HG03159 (cell line): ENCODE measurements around the gene CAMKMT.

ENCODE experiments used
- ATAC-seq: cut with Tn5 transposase; IDR thresholded peaks from one replicate; pipeline ENCODE4 v1.9.1; 2021; ENCODE audit warnings: mild to moderate bottlenecking, moderate library complexity; ENCODE audit not compliant: unreplicated experiment

CAMKMT gene

DNA sequence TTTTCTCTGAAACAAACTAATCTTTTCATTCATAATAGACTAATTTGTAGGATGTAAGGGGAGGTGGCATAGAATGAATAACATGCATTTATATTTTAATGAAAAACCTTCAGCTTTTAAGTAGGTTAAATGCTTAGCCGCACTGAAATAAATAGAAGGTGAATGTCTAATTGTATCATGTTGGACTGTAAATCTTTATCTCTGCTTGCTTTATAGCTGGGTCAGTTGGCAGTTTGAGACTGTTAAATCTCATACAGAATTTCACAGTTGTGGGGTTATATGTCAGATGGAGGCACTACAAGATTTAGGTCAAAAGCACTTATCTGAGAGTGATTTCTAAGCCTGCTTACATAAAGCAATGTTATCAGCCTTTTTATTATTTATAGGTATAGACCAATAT is 405.0 kb downstream of the CAMKMT start:
- no peak for ATAC-seq

DNA sequence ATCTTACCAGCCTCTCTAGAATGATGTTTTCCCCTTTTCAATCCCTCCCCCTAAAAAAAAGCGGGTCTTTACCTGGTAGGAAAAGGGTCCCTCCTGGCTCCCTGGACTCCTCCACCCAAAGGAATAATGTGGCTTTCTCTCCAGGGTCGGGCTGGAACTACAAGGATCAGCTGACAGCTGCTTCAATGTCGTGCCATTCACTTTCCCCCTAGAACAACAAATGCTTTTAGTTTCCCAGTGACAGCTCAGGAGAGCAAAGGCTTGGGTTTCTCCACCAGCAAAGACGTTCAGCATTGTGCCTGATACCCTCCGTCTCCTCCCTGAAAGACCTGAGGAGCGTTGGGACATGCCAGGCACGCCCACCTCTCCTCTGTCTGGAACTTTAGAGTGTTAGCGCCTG is 405.9 kb downstream of the CAMKMT start:
- ATAC-seq, result no peak

DNA sequence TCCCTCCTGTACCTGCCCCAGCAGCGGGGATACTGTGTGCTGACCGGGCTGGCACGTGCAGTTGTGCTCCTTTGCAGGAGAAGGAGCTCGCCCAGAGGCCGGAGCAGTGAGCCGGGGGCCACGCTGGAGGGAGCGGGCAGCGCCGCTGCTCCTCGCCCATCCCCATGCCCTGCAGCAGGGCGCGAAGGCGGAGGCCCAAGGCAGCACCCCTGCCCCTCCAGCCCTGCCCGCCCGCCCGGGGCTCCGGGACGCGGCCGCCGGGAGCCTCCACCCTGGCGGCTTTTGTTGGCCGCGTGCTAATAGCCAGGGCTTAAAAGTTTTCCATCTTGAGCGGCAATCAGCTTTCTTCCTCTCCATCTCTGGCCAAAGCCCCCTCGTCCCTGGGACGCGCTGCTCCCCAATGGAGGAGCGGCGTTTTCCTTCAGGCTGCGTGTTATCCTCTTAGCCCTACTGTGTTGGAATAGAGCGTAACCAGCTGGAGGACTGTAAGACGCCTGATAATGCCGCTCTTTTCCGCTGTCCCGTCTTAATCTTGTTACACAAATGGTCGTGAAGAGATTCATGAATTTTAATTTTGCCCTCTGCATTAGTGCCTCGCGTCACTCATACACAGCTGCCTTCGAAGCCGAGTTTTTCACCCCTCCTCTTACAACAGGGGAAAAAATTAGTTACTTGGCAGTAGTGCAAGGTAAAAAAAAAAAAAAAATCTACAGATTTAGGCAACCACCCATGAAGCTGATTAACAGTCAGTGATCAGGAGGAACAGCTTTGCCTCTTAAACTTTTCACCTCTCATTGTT is 406.9 kb downstream of the CAMKMT start:
- no peak for ATAC-seq

DNA sequence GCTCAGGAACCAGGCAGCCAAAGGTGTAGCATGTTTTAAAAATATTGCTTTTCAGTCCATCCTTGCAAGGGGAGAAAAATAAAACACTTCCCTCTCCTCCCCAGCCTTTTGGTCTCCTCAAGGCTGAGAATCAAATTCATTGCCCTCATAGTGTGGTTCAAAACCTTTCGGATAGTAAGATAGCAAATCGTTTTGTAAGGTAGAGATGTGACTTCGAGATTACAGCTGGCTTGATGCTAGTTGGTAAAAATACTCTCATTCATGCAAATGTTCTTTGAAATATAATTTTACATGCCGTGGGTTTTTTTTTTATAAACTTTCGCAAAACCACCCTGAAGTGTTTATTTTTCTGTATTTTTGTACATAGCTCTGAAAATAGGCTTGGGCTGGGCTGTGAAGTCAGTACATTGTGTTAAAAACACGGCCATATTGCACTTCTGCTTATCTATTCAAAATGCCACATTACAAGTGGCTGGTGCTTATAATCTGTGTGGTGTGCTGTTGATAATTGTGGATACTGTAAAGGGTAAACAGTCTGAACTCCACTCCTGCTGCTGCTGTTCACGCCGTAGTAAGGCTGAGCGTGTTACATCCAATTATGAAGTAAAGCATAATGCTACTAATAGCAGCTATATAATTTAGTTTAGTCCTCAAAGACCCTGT is 407.7 kb downstream of the CAMKMT start:
- ATAC-seq, result no peak

DNA sequence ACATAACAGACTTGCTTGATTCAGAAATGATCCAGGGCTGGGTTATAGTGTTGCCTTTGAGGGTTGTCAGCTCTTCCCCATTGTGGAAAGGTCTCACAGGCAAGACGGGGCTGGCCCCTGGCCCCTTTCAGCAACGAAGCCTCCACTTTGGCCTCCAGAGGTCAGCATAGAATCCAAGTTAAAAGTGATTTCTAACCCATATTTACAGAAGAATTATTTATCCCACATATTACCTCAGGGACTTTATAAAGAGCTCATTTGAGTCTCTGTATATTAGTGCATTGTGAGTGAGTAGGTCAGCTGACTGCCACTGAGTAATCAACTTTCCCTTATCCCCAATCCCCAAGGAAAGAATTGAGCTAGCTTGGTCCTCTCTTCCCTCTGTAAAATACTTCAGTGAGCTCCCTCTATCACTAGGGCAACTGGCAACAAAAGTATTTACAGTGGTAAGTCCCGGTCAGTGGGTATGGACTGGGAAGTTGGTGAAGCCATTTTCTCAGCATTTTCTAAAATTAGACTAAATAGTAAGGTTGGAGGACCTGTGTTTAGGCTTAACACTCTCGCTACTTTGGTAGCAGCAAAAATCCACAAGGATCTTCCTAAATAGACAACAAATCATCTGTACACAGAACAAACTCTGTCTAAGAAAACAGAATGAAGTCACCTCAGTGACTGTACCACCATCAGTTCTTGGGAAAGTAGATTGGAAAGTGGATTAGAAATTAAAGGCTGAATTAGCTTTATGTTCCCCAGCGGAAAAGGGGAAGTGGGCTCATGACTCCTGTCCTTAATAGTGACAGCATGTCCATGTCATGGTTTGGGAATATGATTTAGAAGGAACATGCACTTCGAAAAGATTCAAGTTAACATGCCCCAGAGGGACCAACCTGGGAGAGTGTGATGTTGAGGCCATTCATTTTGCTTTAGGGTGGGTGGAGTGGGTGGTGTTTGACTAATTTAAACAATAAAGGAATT is 408.8 kb downstream of the CAMKMT start:
- ATAC-seq, result no peak

DNA sequence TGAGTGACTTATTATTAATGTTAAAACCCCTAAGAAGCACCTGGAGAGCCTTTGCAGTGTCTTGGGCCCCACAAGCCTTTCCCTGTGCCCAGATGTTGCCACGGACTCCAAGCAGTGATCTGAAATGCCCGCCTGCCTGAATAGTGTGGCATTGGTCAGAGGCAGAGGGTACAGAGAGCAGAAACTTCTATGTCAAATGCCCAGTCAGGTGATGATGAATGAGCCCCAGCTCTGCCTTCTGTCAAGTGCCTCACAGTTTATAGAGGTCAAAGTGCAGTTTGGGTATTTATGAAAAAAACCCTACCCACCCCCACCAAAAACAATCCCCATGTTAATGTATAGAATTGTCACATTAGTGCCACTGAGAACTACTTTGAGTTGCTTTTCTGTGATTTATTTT is 409.8 kb downstream of the CAMKMT start:
- ATAC-seq, result no peak

DNA sequence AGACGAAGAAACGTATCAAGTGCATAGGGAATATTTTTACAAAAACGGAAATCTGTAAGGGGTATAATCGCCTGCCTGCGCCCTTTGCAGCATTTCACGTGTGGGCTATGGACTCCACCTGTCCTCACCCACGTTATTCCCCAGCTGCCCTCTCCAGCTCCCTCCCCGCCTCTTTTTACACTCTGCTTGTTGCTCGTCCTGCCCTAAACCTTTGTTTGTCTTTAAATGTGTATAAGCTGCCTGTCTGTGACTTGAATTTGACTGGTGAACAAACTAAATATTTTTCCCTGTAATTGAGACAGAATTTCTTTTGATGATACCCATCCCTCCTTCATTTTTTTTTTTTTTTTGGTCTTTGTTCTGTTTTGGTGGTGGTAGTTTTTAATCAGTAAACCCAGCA is 410.4 kb downstream of the CAMKMT start:
- no peak for ATAC-seq

DNA sequence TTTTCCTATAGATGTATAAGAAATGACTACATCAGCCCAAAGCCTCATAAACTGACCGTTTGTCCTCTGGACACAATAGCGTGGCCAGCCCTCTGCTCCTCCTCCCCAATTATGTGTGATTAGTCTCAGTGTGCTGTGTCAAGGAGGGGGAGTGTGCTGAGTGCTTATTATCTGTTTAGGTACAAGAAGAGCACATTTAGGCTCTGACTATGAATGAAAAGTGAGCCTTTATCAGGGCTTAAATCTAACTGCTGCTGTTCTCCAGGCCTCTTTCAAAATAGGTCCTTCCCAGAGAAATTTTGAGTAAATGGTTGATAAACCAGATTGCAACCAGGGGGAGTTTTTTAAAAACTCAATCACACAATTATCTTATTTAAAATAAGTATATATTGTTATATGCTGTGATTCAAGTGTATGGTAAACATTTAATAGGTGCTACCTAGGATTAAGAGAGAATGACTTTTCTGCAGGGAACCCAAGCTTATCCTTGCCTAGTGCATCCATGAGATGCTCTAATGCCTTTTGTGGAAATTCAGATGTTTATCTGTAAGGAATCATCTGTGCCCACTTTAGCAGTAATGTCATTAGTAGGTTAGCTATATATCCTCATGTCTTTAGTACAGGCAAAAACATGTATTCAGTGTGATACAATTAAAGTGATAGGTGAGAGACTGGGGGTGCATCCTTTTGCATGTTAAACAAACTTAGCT is 411.1 kb downstream of the CAMKMT start:
- ATAC-seq, result no peak

DNA sequence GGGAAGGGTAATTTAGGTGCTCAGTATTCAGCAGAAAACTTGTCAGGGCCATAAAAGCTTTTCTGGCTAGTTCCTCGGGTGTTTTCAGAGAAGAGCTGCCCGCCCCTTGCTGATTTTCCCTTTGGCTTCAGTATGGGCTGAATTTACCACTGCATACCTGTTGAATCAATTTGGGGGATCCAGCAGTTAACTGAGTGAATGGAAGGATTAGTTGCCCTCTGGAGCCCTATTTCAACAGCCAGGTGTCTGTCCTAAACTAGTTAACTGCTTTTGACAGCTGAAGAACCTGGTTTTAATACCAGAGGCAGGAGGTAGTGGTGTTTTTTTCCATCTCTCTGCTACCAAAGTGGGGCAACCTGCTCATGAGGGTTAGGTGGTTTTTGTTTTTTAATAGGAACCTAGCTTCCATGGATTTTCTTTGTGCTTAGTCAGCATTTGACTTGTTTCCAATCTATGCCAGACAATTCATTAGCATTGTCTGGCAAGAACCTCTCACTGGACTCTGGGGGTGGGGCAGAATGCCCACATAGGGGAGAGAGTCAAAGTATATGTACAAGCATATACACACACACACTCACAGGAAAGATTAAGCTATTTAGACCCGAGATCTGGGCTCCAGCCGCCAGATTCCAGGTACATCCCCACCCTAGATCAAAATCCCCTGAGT is 413.2 kb downstream of the CAMKMT start:
- ATAC-seq, result no peak

DNA sequence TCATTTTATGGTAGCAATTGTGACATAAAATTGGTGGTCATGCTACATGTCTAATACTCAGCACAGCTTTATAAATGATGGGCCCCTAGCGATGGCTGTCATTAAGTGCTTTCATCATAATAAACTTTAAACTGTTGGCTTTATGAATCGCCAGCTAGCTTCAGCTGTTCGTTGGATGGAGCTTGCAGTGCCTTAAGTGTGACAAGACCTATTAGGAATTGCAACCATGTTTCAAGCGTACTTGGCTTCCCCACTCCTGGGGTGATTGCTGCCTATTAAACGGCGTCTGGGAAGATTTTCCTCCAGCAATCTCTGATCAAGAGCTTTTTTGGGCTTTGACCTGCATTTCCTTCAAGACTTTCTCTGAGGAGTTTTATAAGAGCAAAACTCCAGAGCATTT is 415.3 kb downstream of the CAMKMT start:
- ATAC-seq, result no peak

DNA sequence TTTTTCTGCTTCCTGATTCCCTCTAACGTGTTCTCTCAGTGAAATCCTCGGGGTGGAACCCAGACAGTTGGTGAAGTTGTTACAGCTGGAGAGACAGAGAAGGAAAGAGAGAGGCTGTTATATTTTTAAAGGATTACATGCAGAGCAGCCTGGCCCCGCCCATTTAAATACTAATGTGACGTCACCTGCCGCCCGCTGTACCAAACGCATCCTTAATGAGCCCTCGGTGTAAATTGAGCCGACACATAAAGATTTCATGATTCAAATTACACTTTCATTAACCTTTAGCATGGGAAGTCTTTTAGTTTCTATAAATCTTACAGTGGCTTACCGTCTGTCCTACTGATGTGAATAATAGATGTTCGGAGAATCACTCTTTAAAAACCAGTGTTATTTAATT is 415.8 kb downstream of the CAMKMT start:
- ATAC-seq, result no peak

DNA sequence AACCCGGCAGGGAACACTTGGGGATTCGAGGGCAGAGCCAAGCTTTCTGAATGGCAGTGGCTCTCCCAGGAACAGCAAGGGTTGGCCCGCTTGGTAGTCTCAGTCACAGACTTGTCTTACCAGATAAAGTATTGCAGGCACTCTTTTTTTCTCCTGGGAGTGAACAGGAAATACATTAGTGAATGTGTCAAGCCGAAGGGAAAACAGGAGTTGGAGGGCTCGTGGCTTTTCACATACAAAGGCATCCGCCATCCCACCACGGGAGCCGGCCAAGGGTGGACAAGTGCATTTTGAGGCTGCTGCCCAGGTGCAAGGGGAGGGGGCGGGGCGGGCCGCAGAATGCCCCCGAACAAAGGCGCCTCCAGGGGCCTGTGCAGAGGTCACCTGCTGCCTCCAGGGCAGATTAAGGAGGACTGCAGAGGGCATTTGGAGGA is 416.5 kb downstream of the CAMKMT start:
- ATAC-seq, result peak; percentile 31

DNA sequence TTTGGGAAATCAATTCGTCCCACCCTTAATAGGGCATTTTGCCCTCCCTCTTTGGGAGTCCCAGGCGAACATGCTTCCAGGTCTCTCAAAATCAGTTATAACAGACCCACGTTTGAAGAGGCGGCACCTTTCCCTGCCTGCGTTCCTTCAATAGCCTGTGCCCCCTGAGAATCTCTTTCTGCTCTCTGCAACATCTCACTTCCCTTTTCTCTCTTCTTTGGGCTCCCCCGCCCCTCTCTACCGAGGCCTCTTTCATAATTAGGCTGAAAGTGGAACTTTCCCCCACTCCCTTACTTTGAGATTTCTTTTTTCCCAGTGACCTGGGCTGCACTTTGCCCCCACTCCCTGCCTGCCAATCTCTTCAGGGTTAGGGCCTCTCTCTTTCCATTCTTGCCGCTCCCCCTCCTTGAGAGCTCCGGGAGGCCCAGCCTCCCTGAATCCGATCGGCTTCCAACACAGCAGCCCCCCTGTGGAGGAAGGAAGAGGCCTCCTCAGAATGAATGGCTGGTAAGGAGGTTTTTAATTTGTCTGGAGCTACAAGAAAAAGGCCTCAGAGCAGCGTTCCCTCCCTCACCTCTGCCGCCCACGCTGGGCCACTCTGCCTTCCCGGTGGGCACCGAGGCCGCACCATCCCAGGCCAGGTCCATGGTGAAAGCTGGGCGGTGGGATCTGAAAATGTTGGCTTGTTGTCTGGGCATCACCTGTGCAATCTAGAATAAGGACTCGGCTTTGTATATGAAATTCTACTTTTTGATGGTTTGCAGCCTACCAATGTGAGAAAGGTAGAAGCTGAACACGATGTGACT is 417.1 kb downstream of the CAMKMT start:
- peak; percentile 93 for ATAC-seq

DNA sequence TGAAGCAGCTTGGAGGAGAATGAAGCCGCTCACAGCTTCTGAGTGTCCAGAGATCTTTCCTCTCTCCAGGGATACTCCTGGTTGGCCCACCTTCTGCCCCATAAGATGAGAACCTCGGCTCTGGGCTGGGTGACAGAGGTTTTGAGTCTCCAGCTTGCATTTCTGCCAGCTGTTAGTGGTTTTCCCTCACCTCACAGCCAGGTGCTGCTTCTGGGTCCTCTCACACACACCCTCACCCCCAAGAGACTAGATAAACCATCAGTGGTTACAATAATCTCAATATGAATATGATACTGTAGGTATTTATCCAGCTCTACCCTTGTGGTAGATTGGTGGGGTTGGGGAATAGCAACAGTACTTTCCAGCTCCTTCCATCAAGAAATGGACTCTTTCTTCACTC is 418.0 kb downstream of the CAMKMT start:
- no peak for ATAC-seq

DNA sequence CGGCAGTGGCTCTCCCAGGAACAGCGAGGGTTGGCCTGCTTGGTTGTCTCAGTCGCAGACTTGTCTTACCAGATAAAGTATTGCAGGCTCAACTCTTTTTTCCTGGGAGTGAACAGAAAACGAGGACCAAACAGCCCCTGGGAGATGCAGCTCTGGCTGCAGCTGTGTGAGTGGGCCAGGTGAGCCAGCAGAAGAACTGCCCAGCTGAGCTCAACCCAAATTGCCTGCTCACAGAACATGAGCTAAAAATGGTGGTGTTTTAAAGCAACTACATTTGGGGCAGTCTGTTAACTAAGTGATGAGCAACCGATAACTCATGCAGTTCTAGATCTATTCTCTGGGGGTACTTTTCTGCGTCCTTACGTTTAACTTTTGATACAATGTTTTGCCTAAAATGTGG is 418.7 kb downstream of the CAMKMT start:
- ATAC-seq, result no peak

DNA sequence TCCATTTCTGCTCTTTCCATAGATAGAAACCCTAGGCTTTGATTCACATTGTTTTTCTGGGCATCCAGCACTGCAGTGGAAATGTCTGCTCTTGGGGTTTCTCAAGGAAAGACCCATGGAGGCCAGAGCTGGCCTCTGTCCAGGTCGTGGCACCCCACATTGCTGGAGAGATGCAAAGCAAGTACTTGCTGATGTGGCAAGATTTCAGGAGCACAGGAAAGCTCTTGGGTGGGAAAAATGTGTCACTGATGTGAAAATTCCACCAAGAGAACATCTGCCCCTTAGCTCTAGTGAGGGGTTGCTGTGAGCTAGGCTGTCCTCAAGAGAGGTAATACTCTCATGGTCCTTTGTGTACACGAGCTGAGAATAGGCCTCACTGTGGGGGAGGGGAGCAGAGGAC is 423.7 kb downstream of the CAMKMT start:
- ATAC-seq, result no peak

DNA sequence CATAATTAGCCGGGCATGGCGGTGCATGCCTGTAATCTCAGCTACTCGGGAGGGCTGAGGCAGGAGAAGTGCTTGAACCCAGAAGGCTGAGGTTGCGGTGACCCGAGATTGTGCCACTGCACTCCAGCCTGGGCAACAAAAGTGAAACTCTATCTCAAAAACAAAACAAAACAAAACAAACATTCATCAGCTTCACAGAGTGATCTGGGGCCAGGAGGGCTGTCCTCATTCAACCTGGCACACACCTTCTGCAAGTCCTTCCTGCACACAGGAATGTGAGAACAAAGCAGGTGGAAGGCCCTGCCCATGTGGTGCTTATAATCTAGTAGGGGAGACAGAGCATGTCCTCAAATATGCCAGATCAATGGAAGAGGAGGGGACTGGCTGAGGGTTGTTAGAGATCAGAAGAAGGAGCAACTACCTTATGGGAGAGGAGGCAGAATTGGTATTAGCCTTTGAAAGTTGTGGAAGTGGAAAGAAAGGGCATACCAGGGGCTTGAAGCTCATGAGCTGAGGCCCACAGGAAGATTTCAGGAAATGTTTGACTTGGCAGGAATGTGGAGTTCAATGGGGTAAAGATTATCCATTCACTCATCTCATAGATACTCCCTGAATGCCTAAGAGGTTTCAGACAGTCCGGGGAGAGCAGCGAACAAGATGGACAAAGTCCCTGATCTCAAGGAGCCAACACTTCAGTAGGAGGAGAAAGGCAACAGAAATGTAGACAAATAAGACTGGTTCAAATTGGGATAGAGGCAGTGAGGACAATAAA is 424.5 kb downstream of the CAMKMT start:
- no peak for ATAC-seq

DNA sequence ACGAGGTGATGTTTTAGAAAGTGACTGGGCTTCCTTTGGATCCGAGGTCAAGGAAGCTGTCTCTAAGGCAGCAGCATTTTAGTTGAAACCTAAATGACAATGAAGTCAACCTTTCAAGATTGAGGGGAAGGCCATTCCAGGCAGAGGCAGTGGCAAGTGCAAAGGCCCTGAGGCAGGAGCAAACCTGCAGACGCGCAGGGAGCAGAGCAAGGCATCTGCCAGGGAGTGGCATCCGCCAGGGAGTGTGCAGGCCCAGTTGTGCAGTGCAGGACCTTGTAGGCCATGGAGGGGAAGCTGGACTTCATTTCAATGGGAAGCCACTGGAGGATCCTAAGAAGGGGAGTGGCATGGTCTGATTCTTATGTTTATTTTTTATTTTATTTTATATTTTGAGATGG is 425.1 kb downstream of the CAMKMT start:
- no peak for ATAC-seq

DNA sequence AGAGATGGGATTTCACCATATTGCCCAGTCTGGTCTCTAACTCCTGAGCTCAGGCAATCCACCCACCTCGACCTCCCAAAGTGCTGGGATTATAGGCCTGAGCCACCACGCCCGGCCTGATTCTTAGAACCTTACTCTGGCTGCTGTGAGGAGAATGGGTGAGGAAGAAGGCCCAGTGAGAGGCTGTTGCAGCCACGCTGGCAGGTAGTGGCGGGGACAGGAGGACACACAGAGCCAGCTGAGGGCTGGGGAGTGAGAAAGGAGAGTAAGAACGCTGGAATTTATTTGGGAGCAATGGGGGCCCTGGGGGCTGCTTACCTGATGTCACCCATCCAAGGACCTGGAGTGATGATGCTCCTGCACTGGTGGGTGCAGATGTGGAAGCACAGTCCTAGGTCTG is 425.9 kb downstream of the CAMKMT start:
- ATAC-seq, result no peak
